T-helper 2 cell treated with Interferon-gamma antibody and Interleukin-4, amounts not matched to agents 5 μg/mL and 100 μg/mL, for 36 hours (primary cell): ENCODE measurements around the gene ATG16L1.

Source experiments
- DNase-seq: peaks from one replicate; pipeline ENCODE4 v3.0.0; 2021; ENCODE audit warnings: low spot score
- H3K27ac Mint-ChIP-seq: one replicate; pipeline ENCODE4 v1.8.0; 2021; ENCODE audit warnings: mild to moderate bottlenecking, mixed read lengths
- H3K27me3 Mint-ChIP-seq: one replicate; pipeline ENCODE4 v1.8.0; 2021; ENCODE audit warnings: low read depth, mixed read lengths
- H3K36me3 Mint-ChIP-seq: one replicate; pipeline ENCODE4 v1.8.0; 2021; ENCODE audit warnings: low read depth, mixed read lengths
- H3K4me1 Mint-ChIP-seq: one replicate; pipeline ENCODE4 v1.8.0; 2021; ENCODE audit warnings: low read depth, mixed read lengths
- H3K4me3 Mint-ChIP-seq: one replicate; pipeline ENCODE4 v1.8.0; 2022; ENCODE audit warnings: mild to moderate bottlenecking, moderate library complexity, mixed read lengths
- H3K9me3 Mint-ChIP-seq: one replicate; pipeline ENCODE4 v1.8.0; 2021; ENCODE audit warnings: mixed read lengths

Gene ATG16L1

GRCh38 chr2:233301248-233301647 is 49.8 kb downstream of the ATG16L1 start:
- Mint-ChIP-seq H3K27ac (no peak overlapping the region), H3K27me3 (no peaks in the 10 kb centered on the region), H3K36me3 (peaks cover 2% of the 10 kb centered on the region), H3K9me3 (no peaks in the 10 kb centered on the region), H3K4me3 (no peak overlapping the region), H3K4me1 (no peaks in the 10 kb centered on the region)
- DNase-seq, result no peak

GRCh38 chr2:233301811-233302210 is 50.3 kb downstream of the ATG16L1 start:
- Mint-ChIP-seq H3K27me3 (no peaks in the 10 kb centered on the region), H3K27ac (no peak overlapping the region), H3K9me3 (no peaks in the 10 kb centered on the region), H3K4me3 (no peak overlapping the region), H3K4me1 (no peaks in the 10 kb centered on the region), H3K36me3 (no peaks in the 10 kb centered on the region)
- DNase-seq, result no peak

- Mint-ChIP-seq H3K27ac (no peak overlapping the region), H3K27me3 (no peaks in the 10 kb centered on the region), H3K4me1 (no peaks in the 10 kb centered on the region), H3K36me3 (no peaks in the 10 kb centered on the region), H3K4me3 (no peak overlapping the region), H3K9me3 (no peaks in the 10 kb centered on the region)
- no peak for DNase-seq
These were observed 51.8 kb downstream of the ATG16L1 start for GRCh38 chr2:233303252-233303651.

GRCh38 chr2:233307565-233307964 is 56.1 kb downstream of the ATG16L1 start, which contains the start of gene SAG:
Gene SAG (plus strand): TSS chr2:233307816. CDS start chr2:233309190, 1,374 bp downstream.
- Mint-ChIP-seq H3K9me3 (no peaks in the 10 kb centered on the region), H3K27ac (no peak within 1 kb of the TSS), H3K4me1 (no peaks in the 10 kb centered on the region), H3K27me3 (peaks cover 8% of the 10 kb centered on the region), H3K4me3 (no peak within 1 kb of the TSS), H3K36me3 (no peaks in the 10 kb centered on the region)
- no peak for DNase-seq

- H3K9me3 Mint-ChIP-seq, result no peaks in the 10 kb centered on the region
- H3K27ac Mint-ChIP-seq, result no peak overlapping the region
- peaks cover 8% of the 10 kb centered on the region for H3K27me3 Mint-ChIP-seq
- H3K36me3 Mint-ChIP-seq, result no peaks in the 10 kb centered on the region
- DNase-seq, result no peak
- H3K4me3 Mint-ChIP-seq, result no peak overlapping the region
- no peaks in the 10 kb centered on the region for H3K4me1 Mint-ChIP-seq
These were observed 59.9 kb downstream of the ATG16L1 start for GRCh38 chr2:233311241-233311926.

- no peak overlapping the region for H3K27ac Mint-ChIP-seq
- no peak overlapping the region for H3K4me3 Mint-ChIP-seq
- DNase-seq, result no peak
- peaks cover 4% of the 10 kb centered on the region for H3K4me1 Mint-ChIP-seq
- H3K27me3 Mint-ChIP-seq, result peaks cover 8% of the 10 kb centered on the region
- H3K36me3 Mint-ChIP-seq, result no peaks in the 10 kb centered on the region
- no peaks in the 10 kb centered on the region for H3K9me3 Mint-ChIP-seq
These were observed 61.4 kb downstream of the ATG16L1 start for GRCh38 chr2:233312874-233313273.

- Mint-ChIP-seq H3K27me3 (peaks cover 15% of the 10 kb centered on the region), H3K4me3 (no peak overlapping the region)
These were observed 62.9 kb downstream of the ATG16L1 start for GRCh38 chr2:233314180-233314925.

GRCh38 chr2:233317196-233317943 is 65.9 kb downstream of the ATG16L1 start:
- DNase-seq, result no peak
- Mint-ChIP-seq H3K27me3 (peaks cover 24% of the 10 kb centered on the region), H3K36me3 (no peaks in the 10 kb centered on the region), H3K4me1 (peaks cover 6% of the 10 kb centered on the region), H3K4me3 (no peak overlapping the region), H3K9me3 (no peaks in the 10 kb centered on the region), H3K27ac (no peak overlapping the region)

More at GRCh38 chr2:233314180-233314925, 62.9 kb downstream of the ATG16L1 start:
- Mint-ChIP-seq H3K27ac (no peak overlapping the region), H3K4me1 (peaks cover 4% of the 10 kb centered on the region), H3K9me3 (no peaks in the 10 kb centered on the region), H3K36me3 (no peaks in the 10 kb centered on the region)
- DNase-seq, result no peak

- no peaks in the 10 kb centered on the region for H3K36me3 Mint-ChIP-seq
- no peak for DNase-seq
- no peak overlapping the region for H3K27ac Mint-ChIP-seq
- peaks cover 28% of the 10 kb centered on the region for H3K27me3 Mint-ChIP-seq
- H3K9me3 Mint-ChIP-seq, result no peaks in the 10 kb centered on the region
- H3K4me3 Mint-ChIP-seq, result no peak overlapping the region
- H3K4me1 Mint-ChIP-seq, result peaks cover 8% of the 10 kb centered on the region
These were observed 67.8 kb downstream of the ATG16L1 start for GRCh38 chr2:233319256-233319655.

- Mint-ChIP-seq H3K36me3 (no peaks in the 10 kb centered on the region), H3K27ac (no peak overlapping the region), H3K4me3 (no peak overlapping the region)
These were observed 69.0 kb downstream of the ATG16L1 start for GRCh38 chr2:233320470-233320869.

GRCh38 chr2:233321166-233321565 is 69.7 kb downstream of the ATG16L1 start:
- peaks cover 33% of the 10 kb centered on the region for H3K27me3 Mint-ChIP-seq
- no peak overlapping the region for H3K4me3 Mint-ChIP-seq
- H3K36me3 Mint-ChIP-seq, result no peaks in the 10 kb centered on the region
- no peaks in the 10 kb centered on the region for H3K9me3 Mint-ChIP-seq
- H3K27ac Mint-ChIP-seq, result no peak overlapping the region
- no peak for DNase-seq
- H3K4me1 Mint-ChIP-seq, result peaks cover 10% of the 10 kb centered on the region

More at GRCh38 chr2:233320470-233320869, 69.0 kb downstream of the ATG16L1 start:
- peaks cover 10% of the 10 kb centered on the region for H3K4me1 Mint-ChIP-seq
- DNase-seq, result no peak
- peaks cover 33% of the 10 kb centered on the region for H3K27me3 Mint-ChIP-seq
- H3K9me3 Mint-ChIP-seq, result no peaks in the 10 kb centered on the region

GRCh38 chr2:233323851-233324250 is 72.4 kb downstream of the ATG16L1 start:
- Mint-ChIP-seq H3K27me3 (peaks cover 30% of the 10 kb centered on the region), H3K27ac (no peak overlapping the region), H3K4me1 (peaks cover 6% of the 10 kb centered on the region)

GRCh38 chr2:233325256-233325655 is 73.8 kb downstream of the ATG16L1 start:
- H3K36me3 Mint-ChIP-seq, result no peaks in the 10 kb centered on the region
- H3K27ac Mint-ChIP-seq, result no peak overlapping the region
- H3K4me3 Mint-ChIP-seq, result no peak overlapping the region
- no peaks in the 10 kb centered on the region for H3K9me3 Mint-ChIP-seq
- peaks cover 10% of the 10 kb centered on the region for H3K4me1 Mint-ChIP-seq
- no peak for DNase-seq
- H3K27me3 Mint-ChIP-seq, result peaks cover 23% of the 10 kb centered on the region

More at GRCh38 chr2:233323851-233324250, 72.4 kb downstream of the ATG16L1 start:
- H3K36me3 Mint-ChIP-seq, result no peaks in the 10 kb centered on the region
- H3K9me3 Mint-ChIP-seq, result no peaks in the 10 kb centered on the region
- DNase-seq, result no peak
- no peak overlapping the region for H3K4me3 Mint-ChIP-seq

GRCh38 chr2:233325814-233326213 is 74.3 kb downstream of the ATG16L1 start:
- DNase-seq, result no peak
- peaks cover 11% of the 10 kb centered on the region for H3K4me1 Mint-ChIP-seq
- H3K4me3 Mint-ChIP-seq, result no peak overlapping the region
- no peaks in the 10 kb centered on the region for H3K36me3 Mint-ChIP-seq
- H3K9me3 Mint-ChIP-seq, result no peaks in the 10 kb centered on the region
- no peak overlapping the region for H3K27ac Mint-ChIP-seq
- H3K27me3 Mint-ChIP-seq, result peaks cover 20% of the 10 kb centered on the region
